Measurements from ENCODE around the gene NUDT13. TPM values are rescaled to one million over a fixed set of nuclear protein-coding genes. Genes with fewer than 3 reads are reported as not detected.
"Not testable (repeated sequence)": the region's sequence is repeated elsewhere in the genome, so short reads cannot be mapped to it uniquely, and the experiment has no call there.

NUDT13 gene
- polyA plus RNA-seq, 1 experiment = 1.7 TPM

DNA sequence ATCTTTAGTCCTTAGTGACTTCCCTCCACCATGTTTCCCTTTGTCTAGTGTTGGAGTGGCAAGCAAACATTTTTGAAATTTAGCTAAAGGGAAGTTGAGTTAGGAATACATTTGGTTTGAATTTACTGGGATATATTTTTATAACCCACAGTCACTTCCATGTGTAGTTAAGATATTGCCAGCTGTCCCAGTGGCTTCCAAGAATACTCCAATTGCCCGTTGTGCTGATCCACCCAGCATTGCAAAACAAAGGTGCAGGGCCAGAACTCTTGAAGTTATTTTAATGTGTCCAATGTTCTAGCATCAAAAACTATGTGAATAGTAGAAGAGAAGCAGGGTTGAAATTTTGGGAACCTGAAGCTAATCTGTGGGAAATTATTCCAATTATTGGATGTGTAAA, 11.1 kb upstream of the NUDT13 start:
- Histone ChIP-seq H3K27me3 (ENCODE audit: control insufficient read depth, insufficient read depth, low read length) (no peaks in the 10 kb centered on the region), H3K36me3 (ENCODE audit: control insufficient read depth, insufficient read depth, low read length) (no peaks in the 10 kb centered on the region), H3K4me3 (ENCODE audit: low read depth, low read length) (no peak overlapping the region)
- POLR2A ChIA-PET = no interaction called here
- TF ChIP-seq, protein P1, sequence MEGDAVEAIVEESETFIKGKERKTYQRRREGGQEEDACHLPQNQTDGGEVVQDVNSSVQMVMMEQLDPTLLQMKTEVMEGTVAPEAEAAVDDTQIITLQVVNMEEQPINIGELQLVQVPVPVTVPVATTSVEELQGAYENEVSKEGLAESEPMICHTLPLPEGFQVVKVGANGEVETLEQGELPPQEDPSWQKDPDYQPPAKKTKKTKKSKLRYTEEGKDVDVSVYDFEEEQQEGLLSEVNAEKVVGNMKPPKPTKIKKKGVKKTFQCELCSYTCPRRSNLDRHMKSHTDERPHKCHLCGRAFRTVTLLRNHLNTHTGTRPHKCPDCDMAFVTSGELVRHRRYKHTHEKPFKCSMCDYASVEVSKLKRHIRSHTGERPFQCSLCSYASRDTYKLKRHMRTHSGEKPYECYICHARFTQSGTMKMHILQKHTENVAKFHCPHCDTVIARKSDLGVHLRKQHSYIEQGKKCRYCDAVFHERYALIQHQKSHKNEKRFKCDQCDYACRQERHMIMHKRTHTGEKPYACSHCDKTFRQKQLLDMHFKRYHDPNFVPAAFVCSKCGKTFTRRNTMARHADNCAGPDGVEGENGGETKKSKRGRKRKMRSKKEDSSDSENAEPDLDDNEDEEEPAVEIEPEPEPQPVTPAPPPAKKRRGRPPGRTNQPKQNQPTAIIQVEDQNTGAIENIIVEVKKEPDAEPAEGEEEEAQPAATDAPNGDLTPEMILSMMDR (IDR thresholded peaks at IDR 0.05; ENCODE audit: insufficient read depth, low read depth, low read length) = no peak
- CTCF ChIA-PET = interaction anchor here (0.9 to 2.1 kb wide), 3 partner anchors 11 to 69 kb away, joined by 4 to 6 read pairs (median 5); partner anchors contain the start of gene NUDT13
- DNase-seq (ENCODE audit: low read depth) = no peak

- Histone ChIP-seq H3K36me3 (ENCODE audit: control insufficient read depth, insufficient read depth, low read length) (no peaks in the 10 kb centered on the region), H3K4me3 (ENCODE audit: low read depth, low read length) (no peak overlapping the region), H3K27me3 (ENCODE audit: control insufficient read depth, insufficient read depth, low read length) (no peaks in the 10 kb centered on the region)
- CTCF ChIA-PET = no interaction called here
- POLR2A ChIA-PET = no interaction called here
- TF ChIP-seq, protein P1 (IDR thresholded peaks at IDR 0.05; ENCODE audit: insufficient read depth, low read depth, low read length) = no peak
- no peak for DNase-seq (ENCODE audit: low read depth)
Measured at GRCh38 chr10:73106301-73106700, 4.0 kb upstream of the NUDT13 start.

DNA sequence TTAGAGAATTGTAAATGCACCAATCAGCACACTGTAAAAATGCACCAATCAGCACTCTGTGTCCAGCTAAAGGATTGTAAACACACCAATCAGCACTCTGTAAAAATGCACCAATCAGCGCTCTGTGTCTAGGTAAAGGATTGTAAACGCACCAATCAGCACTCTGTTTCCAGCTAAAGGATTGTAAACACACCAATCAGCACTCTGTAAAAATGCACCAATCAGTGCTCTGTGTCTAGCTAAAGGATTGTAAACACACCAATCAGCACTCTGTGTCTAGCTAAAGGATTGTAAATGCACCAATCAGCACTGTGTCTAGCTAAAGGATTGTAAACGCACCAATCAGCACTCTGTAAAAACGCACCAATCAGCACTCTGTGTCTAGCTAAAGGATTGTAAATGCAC, 1.0 kb upstream of the NUDT13 start:
- CTCF ChIA-PET = interaction anchor here (1.2 kb wide), 1 partner anchor 12 kb away, joined by 4 read pairs; the partner anchor contains the start of gene P4HA1
- H3K4me3 ChIP-seq (ENCODE audit: low read depth, low read length); DNase-seq (ENCODE audit: low read depth); H3K36me3 ChIP-seq (ENCODE audit: control insufficient read depth, insufficient read depth, low read length); H3K27me3 ChIP-seq (ENCODE audit: control insufficient read depth, insufficient read depth, low read length); POLR2A ChIA-PET: not testable (repeated sequence)

DNA sequence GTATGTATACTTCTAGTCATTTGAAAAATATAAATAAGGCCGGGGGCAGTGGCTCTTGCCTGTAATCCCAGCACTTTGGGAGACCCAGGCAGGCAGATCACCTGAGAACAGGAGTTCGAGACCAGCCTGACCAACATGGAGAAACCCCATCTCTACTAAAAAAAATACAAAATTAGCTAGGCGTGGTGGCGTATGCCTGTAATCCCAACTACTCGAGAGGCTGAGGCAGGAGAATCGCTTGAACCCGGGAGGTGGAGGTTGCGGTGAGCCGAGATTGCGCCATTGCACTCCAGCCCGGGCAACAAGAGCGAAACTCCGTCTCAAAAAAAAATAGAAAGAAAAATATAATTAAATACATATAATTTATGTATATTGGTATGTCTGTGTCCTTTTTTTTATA, 1.8 kb downstream of the NUDT13 start:
- CTCF ChIA-PET; H3K4me3 ChIP-seq (ENCODE audit: low read depth, low read length); H3K27me3 ChIP-seq (ENCODE audit: control insufficient read depth, insufficient read depth, low read length); H3K36me3 ChIP-seq (ENCODE audit: control insufficient read depth, insufficient read depth, low read length); POLR2A ChIA-PET; DNase-seq (ENCODE audit: low read depth): not testable (repeated sequence)

DNA sequence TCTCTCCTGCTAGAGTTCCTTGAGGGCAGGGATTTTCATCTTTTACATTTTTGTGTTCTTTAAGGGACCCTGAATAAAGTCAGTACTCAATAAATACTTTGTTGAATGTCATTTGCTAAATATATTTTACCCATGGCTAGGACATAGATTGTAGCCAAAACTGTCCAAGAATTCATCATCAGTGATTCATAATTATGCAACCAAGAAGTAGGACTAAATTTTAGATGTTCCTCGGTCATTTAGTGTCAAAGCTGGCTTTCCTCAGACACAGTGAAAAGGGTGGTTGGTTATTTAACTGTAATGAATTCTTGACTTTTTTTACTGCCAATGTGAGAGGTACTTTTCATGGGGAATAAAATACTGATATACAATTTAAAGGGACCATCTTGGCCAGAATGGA, 3.3 kb downstream of the NUDT13 start:
- CTCF ChIA-PET = no interaction called here
- POLR2A ChIA-PET = interaction anchor here (0.5 kb wide), 1 partner anchor 18 kb away, joined by 6 read pairs; no protein-coding TSS in a partner anchor
- no peak for DNase-seq (ENCODE audit: low read depth)

DNA sequence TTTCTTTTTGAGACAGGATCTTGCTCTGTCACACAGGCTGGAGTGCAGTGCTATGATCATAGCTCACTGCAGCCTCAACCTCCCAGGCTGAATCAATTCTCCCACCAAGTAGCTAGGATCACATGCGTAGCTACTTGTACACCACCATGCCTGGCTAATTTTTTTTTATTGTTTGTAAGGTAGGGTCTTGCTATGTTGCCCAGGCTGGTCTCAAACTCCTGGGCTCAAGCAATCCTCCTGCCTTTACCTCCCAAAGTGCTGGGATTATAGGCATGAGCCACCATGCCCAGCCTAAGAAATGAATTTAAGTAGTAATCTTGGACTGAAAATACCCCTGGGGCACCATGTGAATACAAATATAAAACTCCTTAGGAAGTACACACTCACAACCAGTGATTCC, 5.8 kb downstream of the NUDT13 start:
- H3K36me3 ChIP-seq (ENCODE audit: control insufficient read depth, insufficient read depth, low read length) = no peaks in the 10 kb centered on the region
- H3K4me3 ChIP-seq (ENCODE audit: low read depth, low read length) = no peak overlapping the region
- H3K27me3 ChIP-seq (ENCODE audit: control insufficient read depth, insufficient read depth, low read length) = no peaks in the 10 kb centered on the region
- TF ChIP-seq, protein P1 (IDR thresholded peaks at IDR 0.05; ENCODE audit: insufficient read depth, low read depth, low read length) = no peak
- no peak for DNase-seq (ENCODE audit: low read depth)
- ChIA-PET POLR2A (no interaction called here), CTCF (interaction anchor here (1.7 kb wide), 1 partner anchor 10 kb away, joined by 4 read pairs; no protein-coding TSS in a partner anchor)

More for the DNA sequence above, 3.3 kb downstream of the NUDT13 start:
- no peak overlapping the region for H3K4me3 ChIP-seq (ENCODE audit: low read depth, low read length)
- TF ChIP-seq, protein P1 (IDR thresholded peaks at IDR 0.05; ENCODE audit: insufficient read depth, low read depth, low read length) = no peak
- H3K27me3 ChIP-seq (ENCODE audit: control insufficient read depth, insufficient read depth, low read length) = no peaks in the 10 kb centered on the region
- H3K36me3 ChIP-seq (ENCODE audit: control insufficient read depth, insufficient read depth, low read length) = no peaks in the 10 kb centered on the region

Measured in BJ (cell line).